ENCODE data around the gene PTGER1.

- no peak for TF ChIP-seq JUND (IDR thresholded peaks at IDR 0.05; ENCODE audit: low read depth, low read length)
- no peak for TF ChIP-seq CBX3 (IDR thresholded peaks at IDR 0.05; ENCODE audit: borderline replicate concordance, low read depth)
- no peak for TF ChIP-seq GATAD2B (conservative IDR thresholded peaks at IDR 0.05; ENCODE audit: low read depth)
- TF ChIP-seq, protein P1, sequence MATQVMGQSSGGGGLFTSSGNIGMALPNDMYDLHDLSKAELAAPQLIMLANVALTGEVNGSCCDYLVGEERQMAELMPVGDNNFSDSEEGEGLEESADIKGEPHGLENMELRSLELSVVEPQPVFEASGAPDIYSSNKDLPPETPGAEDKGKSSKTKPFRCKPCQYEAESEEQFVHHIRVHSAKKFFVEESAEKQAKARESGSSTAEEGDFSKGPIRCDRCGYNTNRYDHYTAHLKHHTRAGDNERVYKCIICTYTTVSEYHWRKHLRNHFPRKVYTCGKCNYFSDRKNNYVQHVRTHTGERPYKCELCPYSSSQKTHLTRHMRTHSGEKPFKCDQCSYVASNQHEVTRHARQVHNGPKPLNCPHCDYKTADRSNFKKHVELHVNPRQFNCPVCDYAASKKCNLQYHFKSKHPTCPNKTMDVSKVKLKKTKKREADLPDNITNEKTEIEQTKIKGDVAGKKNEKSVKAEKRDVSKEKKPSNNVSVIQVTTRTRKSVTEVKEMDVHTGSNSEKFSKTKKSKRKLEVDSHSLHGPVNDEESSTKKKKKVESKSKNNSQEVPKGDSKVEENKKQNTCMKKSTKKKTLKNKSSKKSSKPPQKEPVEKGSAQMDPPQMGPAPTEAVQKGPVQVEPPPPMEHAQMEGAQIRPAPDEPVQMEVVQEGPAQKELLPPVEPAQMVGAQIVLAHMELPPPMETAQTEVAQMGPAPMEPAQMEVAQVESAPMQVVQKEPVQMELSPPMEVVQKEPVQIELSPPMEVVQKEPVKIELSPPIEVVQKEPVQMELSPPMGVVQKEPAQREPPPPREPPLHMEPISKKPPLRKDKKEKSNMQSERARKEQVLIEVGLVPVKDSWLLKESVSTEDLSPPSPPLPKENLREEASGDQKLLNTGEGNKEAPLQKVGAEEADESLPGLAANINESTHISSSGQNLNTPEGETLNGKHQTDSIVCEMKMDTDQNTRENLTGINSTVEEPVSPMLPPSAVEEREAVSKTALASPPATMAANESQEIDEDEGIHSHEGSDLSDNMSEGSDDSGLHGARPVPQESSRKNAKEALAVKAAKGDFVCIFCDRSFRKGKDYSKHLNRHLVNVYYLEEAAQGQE (IDR thresholded peaks at IDR 0.05; ENCODE audit: low read depth, low read length) = no peak
- TF ChIP-seq POLR2A (IDR thresholded peaks at IDR 0.05; ENCODE audit: low read depth, low read length) = no peak
- TF ChIP-seq EGR1 (IDR thresholded peaks at IDR 0.05; ENCODE audit: borderline replicate concordance in 1 of 2, low read depth in 2 of 2, low read length in 2 of 2) = no peak
- no peak for TF ChIP-seq MYC (IDR thresholded peaks at IDR 0.05; ENCODE audit: insufficient read depth, insufficient read length, insufficient replicate concordance, low read length, severe bottlenecking)
- TF ChIP-seq, protein P2, sequence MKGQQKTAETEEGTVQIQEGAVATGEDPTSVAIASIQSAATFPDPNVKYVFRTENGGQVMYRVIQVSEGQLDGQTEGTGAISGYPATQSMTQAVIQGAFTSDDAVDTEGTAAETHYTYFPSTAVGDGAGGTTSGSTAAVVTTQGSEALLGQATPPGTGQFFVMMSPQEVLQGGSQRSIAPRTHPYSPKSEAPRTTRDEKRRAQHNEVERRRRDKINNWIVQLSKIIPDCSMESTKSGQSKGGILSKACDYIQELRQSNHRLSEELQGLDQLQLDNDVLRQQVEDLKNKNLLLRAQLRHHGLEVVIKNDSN (IDR thresholded peaks at IDR 0.05; ENCODE audit: borderline replicate concordance, extremely low read length, insufficient read depth, low read depth, low read length) = no peak
- TF ChIP-seq CTCF (IDR thresholded peaks at IDR 0.05 in 2 of 3, conservative IDR thresholded peaks at IDR 0.05 in 1 of 3; ENCODE audit: control insufficient read depth in 2 of 3, extremely low read depth in 1 of 3, insufficient read depth in 1 of 3, low read depth in 3 of 3, low read length in 3 of 3) = no peak
These were observed at the start of gene PTGER1 for GRCh38 chr19:14475251-14476073.

All from GM12878 (cell line).